ENCODE data around the gene EFCAB6. TPM values are rescaled to one million over a fixed set of nuclear protein-coding genes. Genes with fewer than 3 reads are reported as not detected.

The EFCAB6 gene
- total RNA-seq, 1 experiment from 2014 or later: 2.5 TPM

DNA sequence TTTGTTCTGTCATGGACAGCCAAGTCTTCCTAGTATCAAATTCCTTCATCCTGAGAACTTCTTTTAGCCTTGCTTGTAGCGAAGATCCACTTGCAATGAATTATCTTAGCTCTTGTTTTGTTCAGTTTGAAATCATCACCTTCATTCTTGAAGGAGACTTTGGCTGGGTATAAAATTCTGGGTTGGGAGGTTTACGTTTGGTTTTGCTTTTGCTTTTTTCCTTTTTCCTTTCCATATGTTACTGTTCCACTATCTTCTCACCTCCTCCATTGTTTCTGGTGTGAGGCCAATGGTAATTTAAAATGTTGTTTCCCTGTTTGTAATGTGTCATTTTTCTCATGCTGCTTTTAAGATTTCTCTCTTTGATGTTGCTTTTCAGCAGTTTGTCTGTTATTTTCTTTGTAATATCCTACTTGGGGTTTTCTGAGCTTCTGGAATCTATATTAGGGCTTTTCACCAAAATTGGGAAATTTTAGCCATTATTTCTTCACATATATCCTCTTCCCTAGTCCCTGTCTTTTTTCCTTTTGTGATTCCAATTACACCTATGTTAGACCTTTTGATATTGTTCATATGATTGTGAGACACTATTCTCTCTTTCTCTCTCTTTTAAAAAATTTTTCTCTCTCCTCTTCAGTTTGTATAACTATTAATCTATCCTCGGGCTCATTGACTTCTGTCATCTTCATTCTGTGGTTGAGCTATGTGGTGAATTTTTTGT, 172.7 kb downstream of the EFCAB6 start:
- Histone ChIP-seq H3K4me3 (no peak overlapping the region), H3K9me2 (ENCODE audit: insufficient read depth) (no peaks in the 10 kb centered on the region), H3K4me2 (no peak overlapping the region), H4K20me1 (ENCODE audit: insufficient read depth) (no peaks in the 10 kb centered on the region; the same call in 1 of the 2 replicates), H3K9me3 (ENCODE audit: insufficient read depth, low read depth) (peaks cover 8% of the 10 kb centered on the region; the same call in 1 of the 2 replicates), H3K27me3 (ENCODE audit: insufficient read depth, low read depth) (peaks cover 97% of the 10 kb centered on the region), H3F3A (ENCODE audit: insufficient read depth, low read depth) (no peaks in the 10 kb centered on the region), H2AFZ (no peak overlapping the region), H3K36me3 (ENCODE audit: low read depth) (no peaks in the 10 kb centered on the region), H3K79me2 (ENCODE audit: low read depth) (no peaks in the 10 kb centered on the region), H3K4me1 (replicated peaks; ENCODE audit: insufficient read depth) (no peaks in the 10 kb centered on the region), H3K27ac (no peak overlapping the region)
- no TSS peak for BruUV-seq (replicated peaks)
- intact Hi-C loops (cut with micrococcal nuclease; ENCODE audit: unreplicated experiment): no loop called here
- ChIA-PET POLR2A (ENCODE audit: unreplicated experiment) (no interaction called here), CTCF (no interaction called here)
- no peak for DNase-seq
- TF ChIP-seq CTCF (conservative IDR thresholded peaks at IDR 0.05): no peak
- no peak for TF ChIP-seq EZH2 (IDR thresholded peaks at IDR 0.05; ENCODE audit: low read depth)

- Histone ChIP-seq H3F3A (ENCODE audit: insufficient read depth, low read depth) (no peaks in the 10 kb centered on the region), H3K4me1 (replicated peaks; ENCODE audit: insufficient read depth) (no peaks in the 10 kb centered on the region), H3K4me2 (no peak overlapping the region), H3K27ac (no peak overlapping the region), H3K9me3 (ENCODE audit: insufficient read depth, low read depth) (peaks cover 8% of the 10 kb centered on the region; the same call in 1 of the 2 replicates), H3K36me3 (ENCODE audit: low read depth) (no peaks in the 10 kb centered on the region), H2AFZ (no peak overlapping the region; the same call in 1 of the 2 replicates), H3K9me2 (ENCODE audit: insufficient read depth) (no peaks in the 10 kb centered on the region), H3K4me3 (no peak overlapping the region), H3K79me2 (ENCODE audit: low read depth) (no peaks in the 10 kb centered on the region), H4K20me1 (ENCODE audit: insufficient read depth) (no peaks in the 10 kb centered on the region; the same call in 1 of the 2 replicates), H3K27me3 (ENCODE audit: insufficient read depth, low read depth) (peaks cover 97% of the 10 kb centered on the region)
- ChIA-PET POLR2A (ENCODE audit: unreplicated experiment) (no interaction called here), CTCF (no interaction called here)
- BruUV-seq (replicated peaks): no TSS peak
- TF ChIP-seq CTCF (conservative IDR thresholded peaks at IDR 0.05) (no peak), EZH2 (IDR thresholded peaks at IDR 0.05; ENCODE audit: low read depth) (no peak)
- intact Hi-C loops (cut with micrococcal nuclease; ENCODE audit: unreplicated experiment): no loop called here
- DNase-seq: no peak
Observed at GRCh38 chr22:43637275-43638260, 174.5 kb downstream of the EFCAB6 start.

- intact Hi-C loops (cut with micrococcal nuclease; ENCODE audit: unreplicated experiment): no loop called here
Observed at GRCh38 chr22:43636086-43636485, 176.0 kb downstream of the EFCAB6 start.

More at GRCh38 chr22:43636086-43636485, 176.0 kb downstream of the EFCAB6 start:
- H3K9me3 ChIP-seq (ENCODE audit: insufficient read depth, low read depth): peaks cover 8% of the 10 kb centered on the region; the same call in 1 of the 2 replicates
- TF ChIP-seq CTCF (conservative IDR thresholded peaks at IDR 0.05) (no peak), EZH2 (IDR thresholded peaks at IDR 0.05; ENCODE audit: low read depth) (no peak)
- no peak overlapping the region for H3K27ac ChIP-seq
- POLR2A ChIA-PET (ENCODE audit: unreplicated experiment): no interaction called here
- DNase-seq: no peak
- H2AFZ ChIP-seq: no peak overlapping the region
- H4K20me1 ChIP-seq (ENCODE audit: insufficient read depth): no peaks in the 10 kb centered on the region; the same call in 1 of the 2 replicates
- BruUV-seq (replicated peaks): no TSS peak
- H3K4me3 ChIP-seq: no peak overlapping the region
- H3F3A ChIP-seq (ENCODE audit: insufficient read depth, low read depth): no peaks in the 10 kb centered on the region
- H3K4me2 ChIP-seq: no peak overlapping the region
- CTCF ChIA-PET: no interaction called here
- H3K27me3 ChIP-seq (ENCODE audit: insufficient read depth, low read depth): peaks cover 97% of the 10 kb centered on the region
- no peaks in the 10 kb centered on the region for H3K9me2 ChIP-seq (ENCODE audit: insufficient read depth)
- no peaks in the 10 kb centered on the region for H3K79me2 ChIP-seq (ENCODE audit: low read depth)
- H3K4me1 ChIP-seq (replicated peaks; ENCODE audit: insufficient read depth): no peaks in the 10 kb centered on the region
- no peaks in the 10 kb centered on the region for H3K36me3 ChIP-seq (ENCODE audit: low read depth)

Measured in PC-9 (cell line).